ENCODE measurements around the gene ABHD17C. TPM values are rescaled to one million over a fixed set of nuclear protein-coding genes. Genes with fewer than 3 reads are reported as not detected.

ABHD17C gene
- total RNA-seq, 2 donors from 2014 or later = 20.9 to 21.5 TPM

DNA sequence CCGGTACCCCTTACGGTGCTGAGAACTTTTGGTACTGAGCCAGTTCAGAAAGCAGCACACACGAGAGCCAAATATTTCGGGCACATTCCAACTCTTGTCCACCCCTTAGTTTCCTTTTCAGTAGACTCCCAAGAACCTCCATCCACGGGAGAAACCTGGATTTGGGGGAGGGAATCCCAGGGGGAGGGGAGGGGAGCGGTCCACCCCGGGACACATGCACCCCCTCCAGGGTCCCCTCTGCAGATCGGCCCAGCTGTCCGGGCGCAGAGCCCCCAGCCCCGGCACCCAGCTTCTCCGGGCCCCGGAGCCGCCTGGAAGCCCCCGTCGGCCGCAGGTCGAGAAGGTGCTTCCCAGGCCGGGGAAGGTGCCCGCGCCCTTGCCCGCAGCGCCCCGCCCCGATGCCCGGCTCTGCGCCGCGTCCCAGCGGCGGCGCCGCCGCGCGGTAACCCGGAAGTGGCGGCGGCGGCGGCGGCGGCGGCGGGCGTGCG lies 455 bp upstream of the ABHD17C start:
- H3K4me3 ChIP-seq (ENCODE audit: low read length) = peak overlapping the region; percentile 80
- H3K9ac ChIP-seq (ENCODE audit: extremely low read depth, low read length, poor library complexity, severe bottlenecking) = no peak overlapping the region
- peak overlapping the region; percentile 80 for H3K4me3 Mint-ChIP-seq
- DNase-seq = peak; percentile 75
- peaks cover 5% of the 10 kb centered on the region for H3K36me3 Mint-ChIP-seq (ENCODE audit: low read depth)
- TF ChIP-seq, protein P1, sequence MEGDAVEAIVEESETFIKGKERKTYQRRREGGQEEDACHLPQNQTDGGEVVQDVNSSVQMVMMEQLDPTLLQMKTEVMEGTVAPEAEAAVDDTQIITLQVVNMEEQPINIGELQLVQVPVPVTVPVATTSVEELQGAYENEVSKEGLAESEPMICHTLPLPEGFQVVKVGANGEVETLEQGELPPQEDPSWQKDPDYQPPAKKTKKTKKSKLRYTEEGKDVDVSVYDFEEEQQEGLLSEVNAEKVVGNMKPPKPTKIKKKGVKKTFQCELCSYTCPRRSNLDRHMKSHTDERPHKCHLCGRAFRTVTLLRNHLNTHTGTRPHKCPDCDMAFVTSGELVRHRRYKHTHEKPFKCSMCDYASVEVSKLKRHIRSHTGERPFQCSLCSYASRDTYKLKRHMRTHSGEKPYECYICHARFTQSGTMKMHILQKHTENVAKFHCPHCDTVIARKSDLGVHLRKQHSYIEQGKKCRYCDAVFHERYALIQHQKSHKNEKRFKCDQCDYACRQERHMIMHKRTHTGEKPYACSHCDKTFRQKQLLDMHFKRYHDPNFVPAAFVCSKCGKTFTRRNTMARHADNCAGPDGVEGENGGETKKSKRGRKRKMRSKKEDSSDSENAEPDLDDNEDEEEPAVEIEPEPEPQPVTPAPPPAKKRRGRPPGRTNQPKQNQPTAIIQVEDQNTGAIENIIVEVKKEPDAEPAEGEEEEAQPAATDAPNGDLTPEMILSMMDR (conservative IDR thresholded peaks at IDR 0.05) = no peak
- H3K27ac ChIP-seq (ENCODE audit: low read depth, low read length) = no peak overlapping the region
- H3K9me3 ChIP-seq (ENCODE audit: control insufficient read depth, low read length) = peaks cover 7% of the 10 kb centered on the region
- 0 to 3% methylated on average over 1 to 47 of the region's 47 CpGs for WGBS, 2 experiments (ENCODE audit: insufficient coverage in 1 of 2, insufficient read length in 1 of 2)
- H3K4me1 ChIP-seq (ENCODE audit: control insufficient read depth, insufficient read depth, low read length) = no peaks in the 10 kb centered on the region
- H3K9me3 Mint-ChIP-seq = no peaks in the 10 kb centered on the region
- H3K4me1 Mint-ChIP-seq = peaks cover 25% of the 10 kb centered on the region
- peaks cover 25% of the 10 kb centered on the region for H3K27me3 Mint-ChIP-seq (ENCODE audit: insufficient read depth)
- peaks cover 11% of the 10 kb centered on the region for H3K27me3 ChIP-seq (ENCODE audit: control insufficient read depth, insufficient read depth, low read length, poor library complexity, severe bottlenecking)
- H3K27ac Mint-ChIP-seq = no peak overlapping the region
- peaks cover 8% of the 10 kb centered on the region for H3K36me3 ChIP-seq (ENCODE audit: control insufficient read depth, insufficient read depth, low read length)

DNA sequence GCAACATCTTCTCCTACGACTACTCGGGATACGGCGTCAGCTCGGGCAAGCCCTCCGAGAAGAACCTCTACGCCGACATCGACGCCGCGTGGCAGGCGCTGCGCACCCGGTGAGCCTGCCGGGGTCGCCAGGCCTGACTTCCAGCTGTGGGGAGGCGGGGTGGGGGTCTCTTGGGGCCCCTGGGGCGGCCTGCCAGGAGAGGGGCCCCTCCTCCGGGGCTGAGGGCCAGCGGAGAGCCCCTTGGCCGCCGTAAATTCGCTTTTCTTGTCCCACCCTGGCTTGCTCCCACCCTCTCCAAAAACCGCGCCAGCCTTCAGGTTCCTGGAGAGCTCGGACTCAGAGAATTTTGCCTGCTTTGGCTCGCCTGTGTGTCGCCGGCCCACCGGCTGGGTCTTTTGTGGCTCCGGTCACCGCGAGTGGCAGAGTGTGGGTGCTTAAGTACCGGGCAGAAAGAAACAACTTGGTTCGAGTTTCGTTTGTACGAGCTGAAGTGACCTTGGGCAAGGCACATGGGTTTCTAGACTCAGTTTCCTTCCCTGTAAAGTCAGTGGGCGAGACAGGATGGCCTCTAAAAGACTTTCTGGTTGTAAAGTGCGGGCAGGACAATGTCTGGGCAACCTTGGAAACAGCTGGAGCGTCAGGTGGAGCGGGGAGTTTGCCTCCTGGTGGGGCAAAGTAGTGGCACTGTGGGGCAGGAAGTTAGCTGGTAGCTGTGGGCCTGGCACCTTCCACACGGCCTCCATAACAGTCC lies 976 bp downstream of the ABHD17C start:
- Histone ChIP-seq H3K27me3 (ENCODE audit: control insufficient read depth, insufficient read depth, low read length, poor library complexity, severe bottlenecking) (peaks cover 11% of the 10 kb centered on the region), H3K27ac (ENCODE audit: low read depth, low read length) (no peak overlapping the region), H3K9ac (ENCODE audit: extremely low read depth, low read length, poor library complexity, severe bottlenecking) (peak overlapping the region; percentile 42), H3K4me1 (ENCODE audit: control insufficient read depth, insufficient read depth, low read length) (no peaks in the 10 kb centered on the region), H3K4me3 (ENCODE audit: low read length) (peak overlapping the region; percentile 93), H3K36me3 (ENCODE audit: control insufficient read depth, insufficient read depth, low read length) (peaks cover 13% of the 10 kb centered on the region), H3K9me3 (ENCODE audit: control insufficient read depth, low read length) (peaks cover 7% of the 10 kb centered on the region)
- no peaks in the 10 kb centered on the region for H3K9me3 Mint-ChIP-seq
- peaks cover 25% of the 10 kb centered on the region for H3K27me3 Mint-ChIP-seq (ENCODE audit: insufficient read depth)
- 3 to 4% methylated on average over 24 to 43 of the region's 43 CpGs for WGBS, 2 experiments (ENCODE audit: insufficient coverage in 1 of 2, insufficient read length in 1 of 2)
- peaks cover 5% of the 10 kb centered on the region for H3K36me3 Mint-ChIP-seq (ENCODE audit: low read depth)
- TF ChIP-seq, protein P1 (conservative IDR thresholded peaks at IDR 0.05) = peak; percentile 60
- peaks cover 23% of the 10 kb centered on the region for H3K4me1 Mint-ChIP-seq
- peak overlapping the region; percentile 80 for H3K4me3 Mint-ChIP-seq
- DNase-seq = peak; percentile 64
- H3K27ac Mint-ChIP-seq = peak overlapping the region; percentile 84

DNA sequence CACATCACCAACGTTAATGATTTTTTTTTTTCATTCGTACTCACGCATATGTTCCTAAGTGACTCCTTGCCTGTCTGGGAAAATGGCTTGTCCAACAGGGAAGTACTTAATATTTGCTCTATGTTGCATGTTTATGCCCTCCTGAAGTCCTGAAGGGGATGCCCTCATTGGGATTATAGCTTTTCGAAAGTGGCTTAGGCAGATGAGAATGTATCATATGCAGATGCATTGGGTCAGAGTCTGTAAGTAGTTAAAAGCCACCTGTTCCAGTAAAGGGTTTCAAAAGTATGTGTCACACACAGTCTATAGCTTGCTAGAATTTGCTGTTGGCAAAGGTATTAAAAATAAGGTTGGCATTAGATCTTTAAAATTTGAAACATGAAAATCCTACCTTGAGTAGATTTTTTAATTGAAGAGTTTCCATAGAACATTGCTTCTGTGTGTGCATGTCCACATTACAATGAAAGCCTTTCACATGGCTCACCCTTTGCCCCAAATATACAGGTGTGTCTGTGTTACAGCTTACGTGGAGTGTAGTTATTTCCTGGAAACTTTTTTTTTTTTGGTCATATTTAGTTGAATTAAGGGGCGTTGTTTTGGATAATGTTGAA lies 2.1 kb downstream of the ABHD17C start:
- H3K36me3 ChIP-seq (ENCODE audit: control insufficient read depth, insufficient read depth, low read length) = peaks cover 13% of the 10 kb centered on the region
- TF ChIP-seq, protein P1 (conservative IDR thresholded peaks at IDR 0.05) = no peak
- H3K4me3 Mint-ChIP-seq = peak overlapping the region; percentile 80
- no peak overlapping the region for H3K27ac ChIP-seq (ENCODE audit: low read depth, low read length)
- peaks cover 5% of the 10 kb centered on the region for H3K36me3 Mint-ChIP-seq (ENCODE audit: low read depth)
- H3K27me3 ChIP-seq (ENCODE audit: control insufficient read depth, insufficient read depth, low read length, poor library complexity, severe bottlenecking) = peaks cover 11% of the 10 kb centered on the region
- 89 to 100% methylated on average over 2 to 6 of the region's 6 CpGs for WGBS, 2 experiments (ENCODE audit: insufficient coverage in 1 of 2, insufficient read length in 1 of 2)
- no peak overlapping the region for H3K9ac ChIP-seq (ENCODE audit: extremely low read depth, low read length, poor library complexity, severe bottlenecking)
- peak overlapping the region; percentile 93 for H3K4me3 ChIP-seq (ENCODE audit: low read length)
- peaks cover 27% of the 10 kb centered on the region for H3K4me1 Mint-ChIP-seq
- H3K9me3 Mint-ChIP-seq = no peaks in the 10 kb centered on the region
- H3K27me3 Mint-ChIP-seq (ENCODE audit: insufficient read depth) = peaks cover 24% of the 10 kb centered on the region
- H3K27ac Mint-ChIP-seq = no peak overlapping the region
- peaks cover 7% of the 10 kb centered on the region for H3K9me3 ChIP-seq (ENCODE audit: control insufficient read depth, low read length)
- DNase-seq = no peak
- no peaks in the 10 kb centered on the region for H3K4me1 ChIP-seq (ENCODE audit: control insufficient read depth, insufficient read depth, low read length)
